A549 (cell line): ENCODE data around the gene GYS1. TPM values are rescaled to one million over a fixed set of nuclear protein-coding genes. Genes with fewer than 3 reads are reported as not detected.

Source experiments
- ATAC-seq, 2 experiments: fragments of 200-7000 bp in 1 of 2; fragments of >200 bp in 1 of 2; cut with Nextera tagmentation in 1 of 2; cut with Tn5 transposase in 1 of 2; 3 replicates each; pipeline versions ENCODE4 v1.8.0 to v1.9.1; 2018 to 2020; ENCODE audit warnings: mild to moderate bottlenecking in 1 of 2, moderate library complexity in 1 of 2
- CTCF ChIA-PET: fragments of 300-600 bp; sonication (Branson Sonifier 250); formaldehyde crosslinking; extraction: SDS; loops from one replicate; lab custom pipeline; 2021; ENCODE audit warnings: antibody characterized with exemption, inconsistent platforms; lab: Yijun Ruan, JAX
- POLR2A ChIA-PET: fragments of 350-600 bp; formaldehyde crosslinking; extraction: SDS; loops from one replicate; lab custom pipeline; 2021; ENCODE audit warnings: antibody characterized with exemption, inconsistent platforms; lab: Yijun Ruan, JAX
- DNase-seq, 2 experiments: peaks; one replicate each; pipeline versions ENCODE4 v3.0.0 to v3.0.0-alpha.2; 2011 to 2016; ENCODE audit warnings: low read depth in 1 of 2, low spot score in 1 of 2
- FAIRE-seq: peaks from 2 replicates; lab custom pipeline; 2011; peaks lifted over from hg19 to GRCh38; lab: Jason Lieb, UNC
- H3K27ac ChIP-seq, 2 experiments: fragments of >200 bp; sonication (Bioruptor Twin); formaldehyde crosslinking; 3 replicates each; pipeline ENCODE4 v1.5.1; 2016 to 2017
- H3K4me1 ChIP-seq: fragments of >200 bp; sonication (Bioruptor Twin); formaldehyde crosslinking; 3 replicates; pipeline ENCODE4 v1.6.1; 2016
- H3K4me2 ChIP-seq: fragments of >200 bp; sonication (Bioruptor Twin); formaldehyde crosslinking; 3 replicates; pipeline ENCODE4 v1.6.1; 2016
- H3K4me3 ChIP-seq: fragments of >200 bp; sonication (Bioruptor Twin); formaldehyde crosslinking; 3 replicates; pipeline ENCODE4 v1.5.1; 2016
- H3K9me3 ChIP-seq: fragments of >200 bp; sonication (Bioruptor Twin); formaldehyde crosslinking; 3 replicates; pipeline ENCODE4 v1.6.1; 2016
- BCL3 ChIP-seq: fragments of >200 bp; sonication (Bioruptor Twin); formaldehyde crosslinking; IDR thresholded peaks from 3 replicates; pipeline ENCODE4 v1.6.1; 2016
- CBX2 ChIP-seq: fragments of 200-600 bp; sonication (generic); IDR thresholded peaks from 2 replicates; pipeline ENCODE4 v1.6.1; 2016; ENCODE audit warnings: low read depth, mild to moderate bottlenecking, borderline replicate concordance
- CHD2 ChIP-seq: fragments of 150-350 bp; IDR thresholded peaks from 2 replicates; pipeline ENCODE4 v1.6.1; 2014; ENCODE audit warnings: low read length; ENCODE audit not compliant: partially characterized antibody
- CTCF ChIP-seq: fragments of >200 bp; sonication (Bioruptor Twin); formaldehyde crosslinking; IDR thresholded peaks from 3 replicates; pipeline ENCODE4 v1.5.1; 2016
- EHF ChIP-seq: fragments of 250-450 bp; sonication (Bioruptor Pico); IDR thresholded peaks from 2 replicates; pipeline ENCODE4 v1.5.0; 2020; ENCODE audit warnings: mild to moderate bottlenecking
- EP300 ChIP-seq, 2 experiments: fragments of >200 bp; sonication (Bioruptor Twin); formaldehyde crosslinking; IDR thresholded peaks; 2 replicates in 1 of 2; 3 replicates in 1 of 2; pipeline ENCODE4 v1.6.1; 2016 to 2017
- ESRRA ChIP-seq: fragments of 150-350 bp; IDR thresholded peaks from 2 replicates; pipeline ENCODE4 v1.6.1; 2014; ENCODE audit warnings: mild to moderate bottlenecking, low read length, borderline replicate concordance
- FOSL2 ChIP-seq, 2 experiments: fragments of 450-650 bp in 1 of 2; fragments of >200 bp in 1 of 2; sonication (Bioruptor Twin) in 1 of 2; formaldehyde crosslinking; IDR thresholded peaks; 2 replicates each; pipeline versions ENCODE4 v1.5.0 to v1.6.1; 2016 to 2020; ENCODE audit warnings: mild to moderate bottlenecking in 1 of 2, moderate library complexity in 1 of 2
- HEYL ChIP-seq: fragments of 250-450 bp; sonication (Bioruptor Pico); IDR thresholded peaks from 2 replicates; pipeline ENCODE4 v1.8.0; 2021; ENCODE audit warnings: mild to moderate bottlenecking, moderate library complexity
- HOXA7 ChIP-seq: fragments of 250-450 bp; sonication (Bioruptor Pico); IDR thresholded peaks from 2 replicates; pipeline ENCODE4 v1.5.0; 2020; ENCODE audit warnings: mild to moderate bottlenecking, moderate library complexity
- HOXB13 ChIP-seq: fragments of 250-450 bp; sonication (Bioruptor Pico); IDR thresholded peaks from 2 replicates; pipeline ENCODE4 v1.5.0; 2020; ENCODE audit warnings: low read depth, mild to moderate bottlenecking, moderate library complexity
- HOXB5 ChIP-seq: fragments of 250-450 bp; sonication (Bioruptor Pico); IDR thresholded peaks from 2 replicates; pipeline ENCODE4 v1.5.0; 2020; ENCODE audit warnings: mild to moderate bottlenecking, moderate library complexity
- JUN ChIP-seq, 2 experiments: fragments of >200 bp; sonication (Bioruptor Twin); formaldehyde crosslinking; IDR thresholded peaks; 2 replicates in 1 of 2; 3 replicates in 1 of 2; pipeline ENCODE4 v1.6.1; 2016 to 2017
- MAZ ChIP-seq: fragments of 150-350 bp; IDR thresholded peaks from 2 replicates; pipeline ENCODE4 v1.6.1; 2014; ENCODE audit warnings: antibody characterized with exemption, low read depth, low read length, borderline replicate concordance
- PBX3 ChIP-seq: IDR thresholded peaks from 2 replicates; pipeline ENCODE4 v1.6.1; 2012
- RAD21 ChIP-seq, 2 experiments: fragments of >200 bp in 1 of 2; sonication (Bioruptor Twin) in 1 of 2; formaldehyde crosslinking in 1 of 2; IDR thresholded peaks in 1 of 2; conservative IDR thresholded peaks in 1 of 2; 2 replicates in 1 of 2; 3 replicates in 1 of 2; pipeline ENCODE4 v1.6.1; 2012 to 2018; ENCODE audit warnings: inconsistent platforms in 1 of 2
- RFX5 ChIP-seq: fragments of 450-650 bp; IDR thresholded peaks from 2 replicates; pipeline ENCODE4 v1.7.1; 2014; ENCODE audit warnings: antibody characterized with exemption, mild to moderate bottlenecking, moderate library complexity
- SMC3 ChIP-seq: fragments of >200 bp; sonication (Bioruptor Twin); formaldehyde crosslinking; IDR thresholded peaks from 3 replicates; pipeline ENCODE4 v1.6.1; 2018; ENCODE audit warnings: inconsistent platforms
- SREBF2 ChIP-seq: fragments of 450-650 bp; IDR thresholded peaks from 2 replicates; pipeline ENCODE4 v1.6.1; 2014; ENCODE audit warnings: mild to moderate bottlenecking, moderate library complexity
- ZC3H11A ChIP-seq: fragments of 450-650 bp; IDR thresholded peaks from 2 replicates; pipeline ENCODE4 v1.6.1; 2014; ENCODE audit warnings: antibody characterized with exemption, mild to moderate bottlenecking
- ZNF302 ChIP-seq: fragments of 250-450 bp; sonication (Bioruptor Pico); IDR thresholded peaks from 2 replicates; pipeline ENCODE4 v1.9.0; 2021; ENCODE audit warnings: inconsistent platforms, mild to moderate bottlenecking, moderate library complexity
- ZSCAN20 ChIP-seq: fragments of 250-450 bp; sonication (Bioruptor Pico); IDR thresholded peaks from 2 replicates; pipeline ENCODE4 v1.8.0; 2022; ENCODE audit warnings: mild to moderate bottlenecking, moderate library complexity
- WGBS: methylation state at CpG from one replicate; pipeline ENCODE4 v1.1.6; 2017; ENCODE audit errors: missing lambda C conversion rate; 5-methylcytosine and 5-hydroxymethylcytosine counted together
- polyA plus RNA-seq, 4 experiments: library from polyadenylated mRNA; depleted of rRNA in 3 of 4; stranded (reverse); fragments of >200 nt; fragmentation: RNase III in 1 of 4; extraction: RNeasy Plus Mini Kit Qiagen cat#74134 plus additional on column Dnase treatment in 1 of 4; gene quantifications; 2 replicates in 3 of 4; 3 replicates in 1 of 4; pipeline ENCODE4 v1.2.3, GENCODE V29; 2011 to 2017

GYS1 gene
- polyA plus RNA-seq, 2 of the 4 experiments (the other 2 are of a cell fraction): 10.3 to 24.8 TPM

- no peak overlapping the region for H3K4me3 ChIP-seq
- no peak for FAIRE-seq
- DNase-seq: peak; percentile 81 to 85
- H3K4me2 ChIP-seq: no peak overlapping the region
- peak; percentile 84 to 89 for ATAC-seq
- 54% methylated on average over 16 of the region's 16 CpGs for WGBS
- no peak for TF ChIP-seq HEYL
- TF ChIP-seq JUN (IDR thresholded peaks at IDR 0.05): no peak
- TF ChIP-seq HOXB13 (CRISPR knock-in tag): no peak
- no peak for TF ChIP-seq ZNF302 (CRISPR knock-in tag)
- no peak for TF ChIP-seq FOSL2 (IDR thresholded peaks at IDR 0.05)
- no peak for TF ChIP-seq FOSL2 (CRISPR knock-in tag; IDR thresholded peaks at IDR 0.05)
- no peak for TF ChIP-seq HOXA7 (CRISPR knock-in tag)
- no peak for TF ChIP-seq ZSCAN20 (CRISPR knock-in tag)
- TF ChIP-seq CTCF: peak; percentile 82
- no peak for TF ChIP-seq RFX5
- no peak for TF ChIP-seq CHD2
- no peak for TF ChIP-seq MAZ
- no peak for TF ChIP-seq SREBF2
- TF ChIP-seq EP300 (IDR thresholded peaks at IDR 0.05): no peak
- TF ChIP-seq ZC3H11A: no peak
- TF ChIP-seq CBX2: no peak
- peak; percentile 69 for TF ChIP-seq RAD21 (conservative IDR thresholded peaks at IDR 0.05 in 1 of 2, IDR thresholded peaks at IDR 0.05 in 1 of 2)
- TF ChIP-seq HOXB5 (CRISPR knock-in tag): no peak
- no peak for TF ChIP-seq PBX3
- TF ChIP-seq SMC3: peak; percentile 67
- no peaks in the 10 kb centered on the region for H3K9me3 ChIP-seq
- no peak overlapping the region for H3K27ac ChIP-seq
- ChIA-PET CTCF (interaction anchor here (0.6 to 21.8 kb wide), 50 partner anchors 4 to 394 kb away, joined by 3 to 408 read pairs (median 4); partner anchors contain the start of genes CGB2, CGB7, GYS1 and KCNA7), POLR2A (interaction anchor here (0.6 to 1.4 kb wide), 4 partner anchors 20 to 212 kb away, joined by 3 to 4 read pairs (median 4); partner anchors contain the start of gene PPP1R15A)
- H3K4me1 ChIP-seq: peaks cover 9% of the 10 kb centered on the region; the same call in 2 of the 3 replicates
Measured at GRCh38 chr19:48999481-49000325, 6.6 kb upstream of the GYS1 start.

GRCh38 chr19:48997972-48998371 lies 4.9 kb upstream of the GYS1 start:
- Histone ChIP-seq H3K27ac (no peak overlapping the region), H3K4me2 (no peak overlapping the region), H3K4me1 (peaks cover 10% of the 10 kb centered on the region; the same call in 2 of the 3 replicates), H3K9me3 (no peaks in the 10 kb centered on the region), H3K4me3 (no peak overlapping the region)
- no peak for FAIRE-seq
- WGBS: 59% methylated on average over 5 of the region's 5 CpGs
- TF ChIP-seq SMC3 (peak; percentile 46), RAD21 (conservative IDR thresholded peaks at IDR 0.05 in 1 of 2, IDR thresholded peaks at IDR 0.05 in 1 of 2) (peak; percentile 58 to 60; a peak in 4 of 5 replicates), BCL3 (no peak), EHF (CRISPR knock-in tag) (no peak), CTCF (peak; percentile 68), ESRRA (no peak)
- CTCF ChIA-PET: interaction anchor here (0.6 to 14.7 kb wide), 35 partner anchors 9 to 341 kb away, joined by 3 to 408 read pairs (median 4); partner anchors contain the start of genes KCNA7, LHB and NTF4
- ATAC-seq: peak; percentile 40 to 43; a peak in 5 of 6 replicates
- POLR2A ChIA-PET: interaction anchor here (1.0 kb wide), 1 partner anchor 11 kb away, joined by 3 read pairs; no protein-coding TSS in a partner anchor
- DNase-seq: peak; percentile 81 to 85
